ENCODE results near the gene CFI. TPM values are rescaled to one million over a fixed set of nuclear protein-coding genes. Genes with fewer than 3 reads are reported as not detected.
"Not testable (repeated sequence)": the region's sequence is repeated elsewhere in the genome, so short reads cannot be mapped to it uniquely, and the experiment has no call there.

Gene CFI
- total RNA-seq, 4 donors from 2014 or later = 2.0 to 10.1 (median 3.7) TPM; not detected in 1

GRCh38 chr4:109795059-109795458 lies 6.7 kb downstream of the CFI start:
- WGBS = 95% methylated on average over 6 of the region's 6 CpGs
- no peaks in the 10 kb centered on the region for H3K36me3 ChIP-seq
- H3K9me3 ChIP-seq = peaks cover 3% of the 10 kb centered on the region
- no peak for TF ChIP-seq CTCF (IDR thresholded peaks at IDR 0.05)
- no peak for TF ChIP-seq POLR2AphosphoS5 (IDR thresholded peaks at IDR 0.05)
- TF ChIP-seq POLR2A (IDR thresholded peaks at IDR 0.05) = no peak
- no peak for TF ChIP-seq EP300 (IDR thresholded peaks at IDR 0.05)
- no peak for DNase-seq (ENCODE audit: low spot score in 2 of 2)
- no peak overlapping the region for H3K4me3 ChIP-seq
- H3K27me3 ChIP-seq = no peaks in the 10 kb centered on the region
- H3K4me1 ChIP-seq = no peaks in the 10 kb centered on the region
- H3K27ac ChIP-seq = no peak overlapping the region

- Histone ChIP-seq H3K27me3 (no peaks in the 10 kb centered on the region), H3K4me1 (no peaks in the 10 kb centered on the region), H3K36me3 (no peaks in the 10 kb centered on the region), H3K27ac (no peak overlapping the region), H3K4me3 (no peak overlapping the region), H3K9me3 (no peaks in the 10 kb centered on the region)
- WGBS = 92% methylated on average over 1 of the region's 1 CpG
- TF ChIP-seq CTCF (IDR thresholded peaks at IDR 0.05) (no peak), EP300 (IDR thresholded peaks at IDR 0.05) (no peak), POLR2A (IDR thresholded peaks at IDR 0.05) (no peak), POLR2AphosphoS5 (IDR thresholded peaks at IDR 0.05) (no peak)
- DNase-seq (ENCODE audit: low spot score in 2 of 2) = no peak
Observed at GRCh38 chr4:109787807-109788206, 14.0 kb downstream of the CFI start.

GRCh38 chr4:109786846-109787245 lies 15.0 kb downstream of the CFI start:
- no peaks in the 10 kb centered on the region for H3K27me3 ChIP-seq
- H3K4me1 ChIP-seq = no peaks in the 10 kb centered on the region
- no peak overlapping the region for H3K4me3 ChIP-seq
- 68% methylated on average over 1 of the region's 1 CpG for WGBS
- TF ChIP-seq POLR2A (IDR thresholded peaks at IDR 0.05) = no peak
- TF ChIP-seq POLR2AphosphoS5 (IDR thresholded peaks at IDR 0.05) = no peak
- no peak for TF ChIP-seq CTCF (IDR thresholded peaks at IDR 0.05)
- no peak for TF ChIP-seq EP300 (IDR thresholded peaks at IDR 0.05)
- H3K9me3 ChIP-seq = no peaks in the 10 kb centered on the region
- H3K27ac ChIP-seq = no peak overlapping the region
- no peak for DNase-seq (ENCODE audit: low spot score in 2 of 2)
- H3K36me3 ChIP-seq = no peaks in the 10 kb centered on the region

- not testable (repeated sequence) for H3K27ac ChIP-seq; H3K4me3 ChIP-seq; H3K9me3 ChIP-seq; H3K36me3 ChIP-seq; H3K4me1 ChIP-seq; DNase-seq (ENCODE audit: low spot score in 2 of 2); H3K27me3 ChIP-seq
- 85% methylated on average over 2 of the region's 2 CpGs for WGBS
Observed at GRCh38 chr4:109782092-109782491, 19.7 kb downstream of the CFI start.

GRCh38 chr4:109764789-109765402 lies 36.9 kb downstream of the CFI start:
- Histone ChIP-seq H3K4me3 (no peak overlapping the region), H3K27me3 (no peaks in the 10 kb centered on the region), H3K9me3 (no peaks in the 10 kb centered on the region), H3K4me1 (no peaks in the 10 kb centered on the region), H3K27ac (no peak overlapping the region), H3K36me3 (no peaks in the 10 kb centered on the region)
- no peak for DNase-seq (ENCODE audit: low spot score in 2 of 2)
- WGBS = 63% methylated on average over 5 of the region's 5 CpGs
- TF ChIP-seq CTCF (IDR thresholded peaks at IDR 0.05) = no peak
- no peak for TF ChIP-seq POLR2A (IDR thresholded peaks at IDR 0.05)
- no peak for TF ChIP-seq POLR2AphosphoS5 (IDR thresholded peaks at IDR 0.05)
- TF ChIP-seq EP300 (IDR thresholded peaks at IDR 0.05) = no peak

- Histone ChIP-seq H3K4me3 (no peak overlapping the region), H3K27me3 (no peaks in the 10 kb centered on the region), H3K4me1 (no peaks in the 10 kb centered on the region), H3K9me3 (no peaks in the 10 kb centered on the region), H3K27ac (no peak overlapping the region), H3K36me3 (no peaks in the 10 kb centered on the region)
- DNase-seq (ENCODE audit: low spot score in 2 of 2) = no peak
- TF ChIP-seq CTCF (IDR thresholded peaks at IDR 0.05) = no peak
- no peak for TF ChIP-seq POLR2A (IDR thresholded peaks at IDR 0.05)
- no peak for TF ChIP-seq EP300 (IDR thresholded peaks at IDR 0.05)
- TF ChIP-seq POLR2AphosphoS5 (IDR thresholded peaks at IDR 0.05) = no peak
- WGBS = 74% methylated on average over 2 of the region's 2 CpGs
Observed at GRCh38 chr4:109764376-109764775, 37.4 kb downstream of the CFI start.

Measured in suprapubic skin (tissue), 4 donors.